AG09309 (cell line): ENCODE data around the gene PPFIBP1.

Experiments used
- DNase-seq: peaks from one replicate; pipeline ENCODE4 v3.0.0-alpha.2; 2010; ENCODE audit warnings: low read depth
- H3K4me3 ChIP-seq: 2 replicates; pipeline ENCODE4 v1.5.1; 2011; ENCODE audit warnings: mild to moderate bottlenecking, low read depth, low read length, moderate library complexity; ENCODE audit not compliant: control insufficient read depth
- TF ChIP-seq, protein P1 (sequence below): IDR thresholded peaks from 2 replicates; pipeline ENCODE4 v1.5.1; 2011; ENCODE audit warnings: mild to moderate bottlenecking, low read depth, low read length, inconsistent platforms; ENCODE audit not compliant: insufficient read depth, control insufficient read depth; ENCODE audit errors: missing control alignments

The PPFIBP1 gene

DNA sequence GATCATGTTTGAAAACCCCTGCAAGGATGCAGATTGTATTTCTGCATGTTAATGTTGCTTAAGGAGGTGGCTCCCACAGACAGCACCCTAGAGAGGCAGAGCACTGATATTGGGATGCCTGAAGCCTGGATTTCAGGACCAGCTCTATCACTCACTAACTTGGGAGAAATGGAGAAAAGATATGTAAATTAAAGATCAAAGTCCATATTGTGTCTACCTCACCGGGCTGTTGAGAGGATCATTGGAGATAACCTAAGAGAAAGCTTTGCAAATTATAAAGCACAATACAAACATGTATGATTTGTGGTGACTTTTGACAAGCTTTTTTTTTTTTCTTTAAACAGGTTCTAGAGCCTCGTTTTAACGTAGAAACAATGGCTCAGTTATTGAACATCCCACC, 164.7 kb downstream of the PPFIBP1 start:
- no peak for DNase-seq
- TF ChIP-seq, protein P1, sequence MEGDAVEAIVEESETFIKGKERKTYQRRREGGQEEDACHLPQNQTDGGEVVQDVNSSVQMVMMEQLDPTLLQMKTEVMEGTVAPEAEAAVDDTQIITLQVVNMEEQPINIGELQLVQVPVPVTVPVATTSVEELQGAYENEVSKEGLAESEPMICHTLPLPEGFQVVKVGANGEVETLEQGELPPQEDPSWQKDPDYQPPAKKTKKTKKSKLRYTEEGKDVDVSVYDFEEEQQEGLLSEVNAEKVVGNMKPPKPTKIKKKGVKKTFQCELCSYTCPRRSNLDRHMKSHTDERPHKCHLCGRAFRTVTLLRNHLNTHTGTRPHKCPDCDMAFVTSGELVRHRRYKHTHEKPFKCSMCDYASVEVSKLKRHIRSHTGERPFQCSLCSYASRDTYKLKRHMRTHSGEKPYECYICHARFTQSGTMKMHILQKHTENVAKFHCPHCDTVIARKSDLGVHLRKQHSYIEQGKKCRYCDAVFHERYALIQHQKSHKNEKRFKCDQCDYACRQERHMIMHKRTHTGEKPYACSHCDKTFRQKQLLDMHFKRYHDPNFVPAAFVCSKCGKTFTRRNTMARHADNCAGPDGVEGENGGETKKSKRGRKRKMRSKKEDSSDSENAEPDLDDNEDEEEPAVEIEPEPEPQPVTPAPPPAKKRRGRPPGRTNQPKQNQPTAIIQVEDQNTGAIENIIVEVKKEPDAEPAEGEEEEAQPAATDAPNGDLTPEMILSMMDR = no peak
- H3K4me3 ChIP-seq = no peak overlapping the region

DNA sequence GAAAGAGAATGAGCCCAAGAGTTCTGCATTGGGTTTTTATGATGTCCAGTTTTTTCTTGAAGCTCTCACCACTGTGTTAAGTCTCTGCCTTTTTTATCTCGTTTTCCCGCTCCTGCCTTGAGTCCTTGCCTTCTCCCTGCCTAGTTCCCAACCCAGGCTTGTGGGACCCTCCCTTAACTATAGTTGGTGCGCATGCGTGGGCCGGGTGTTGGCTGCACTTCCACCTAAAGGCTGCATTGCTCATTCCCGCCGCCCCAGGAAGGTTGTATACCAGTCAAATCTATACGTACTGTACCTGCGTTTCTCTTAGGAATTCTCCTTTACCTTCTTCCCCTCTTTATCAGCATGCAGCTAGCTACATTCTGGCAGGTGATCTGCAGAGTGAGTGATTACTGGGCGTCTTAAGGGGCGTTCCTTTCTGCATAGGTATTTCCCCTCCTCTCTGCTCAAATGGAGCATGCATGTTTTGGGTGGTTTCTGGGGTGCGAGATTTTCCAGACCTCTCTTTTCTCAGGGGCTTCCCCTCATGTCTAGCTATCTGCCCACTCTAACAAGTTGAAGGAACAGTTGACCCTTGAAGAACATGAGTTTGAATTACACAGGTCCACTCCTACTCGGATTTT, 165.7 kb downstream of the PPFIBP1 start:
- no peak overlapping the region for H3K4me3 ChIP-seq
- no peak for DNase-seq
- TF ChIP-seq, protein P1 = no peak

DNA sequence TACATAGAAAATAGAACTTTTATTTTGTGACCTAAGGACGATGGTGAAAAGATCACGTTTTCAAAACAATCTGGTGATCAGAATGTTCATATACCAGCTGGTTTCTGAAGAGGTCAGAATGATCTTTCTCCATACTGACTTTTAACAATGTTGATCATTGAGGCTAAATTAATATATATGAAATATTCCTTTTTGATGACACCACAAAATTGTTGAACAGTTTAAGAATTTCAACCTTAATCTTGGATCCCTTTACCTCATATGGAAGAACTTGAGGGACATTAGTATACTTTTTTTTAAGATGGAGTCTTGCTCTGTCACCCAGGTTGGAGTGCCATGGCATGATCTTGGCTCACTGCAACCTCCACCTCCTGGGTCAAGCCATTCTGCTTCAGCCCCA, 169.4 kb downstream of the PPFIBP1 start:
- no peak for DNase-seq
- no peak overlapping the region for H3K4me3 ChIP-seq
- TF ChIP-seq, protein P1 = no peak

DNA sequence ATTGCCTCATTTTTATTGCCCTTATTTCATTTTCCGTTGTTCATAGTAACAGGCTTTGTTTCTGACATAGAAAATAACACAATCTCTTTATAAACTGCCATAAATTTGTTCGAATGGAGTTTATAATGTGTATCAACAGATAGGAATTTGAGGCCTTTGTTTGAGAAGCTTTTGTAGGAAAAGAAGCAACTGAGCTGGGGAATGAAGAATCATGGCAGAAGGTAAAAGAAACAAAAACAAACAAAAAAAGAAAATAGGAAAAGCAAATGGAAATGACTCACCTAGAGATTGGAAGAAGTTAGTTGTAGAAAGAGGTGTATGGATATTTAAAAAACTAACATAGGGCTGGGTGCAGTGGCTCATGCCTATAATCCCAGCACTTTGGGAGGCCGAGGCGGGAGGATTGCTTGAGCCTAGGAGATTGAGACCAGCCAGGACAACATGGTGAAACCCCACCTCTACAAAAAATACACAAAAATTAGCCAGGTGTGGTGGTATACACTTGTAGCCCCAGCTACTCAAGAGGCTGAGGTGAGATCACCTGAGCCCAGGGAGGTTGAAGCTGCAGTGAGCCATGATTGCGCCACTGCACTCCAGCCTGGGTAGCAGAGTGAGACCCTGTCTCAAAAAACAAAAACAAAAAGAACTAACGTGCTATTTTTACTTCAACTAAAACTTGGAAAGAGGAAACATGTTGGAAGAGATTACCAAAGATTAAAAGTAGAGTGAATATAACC, 171.7 kb downstream of the PPFIBP1 start:
- H3K4me3 ChIP-seq = no peak overlapping the region
- TF ChIP-seq, protein P1 = no peak
- DNase-seq = no peak

DNA sequence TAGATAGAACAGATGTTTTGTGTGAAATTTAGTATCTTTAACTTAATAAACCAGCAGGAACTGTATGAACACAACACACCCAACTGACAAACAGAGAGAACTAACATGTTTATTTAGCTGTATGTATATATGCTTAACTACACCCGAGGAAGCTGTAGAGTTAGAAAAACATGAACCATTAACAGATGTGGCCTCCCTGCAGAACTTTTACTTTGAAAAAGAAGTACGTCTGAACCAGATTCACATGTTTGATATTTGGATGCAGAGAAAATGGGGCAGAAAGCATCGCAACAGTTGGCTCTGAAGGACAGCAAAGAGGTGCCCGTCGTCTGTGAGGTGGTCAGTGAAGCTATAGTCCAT, 172.3 kb downstream of the PPFIBP1 start, which contains the start of gene REP15:
REP15 (plus strand) TSS at position 155 of the 360 bp plus-strand sequence; CDS start at position 271, 116 bp downstream.
- no peak within 1 kb of the TSS for H3K4me3 ChIP-seq
- DNase-seq = no peak
- TF ChIP-seq, protein P1 = no peak

DNA sequence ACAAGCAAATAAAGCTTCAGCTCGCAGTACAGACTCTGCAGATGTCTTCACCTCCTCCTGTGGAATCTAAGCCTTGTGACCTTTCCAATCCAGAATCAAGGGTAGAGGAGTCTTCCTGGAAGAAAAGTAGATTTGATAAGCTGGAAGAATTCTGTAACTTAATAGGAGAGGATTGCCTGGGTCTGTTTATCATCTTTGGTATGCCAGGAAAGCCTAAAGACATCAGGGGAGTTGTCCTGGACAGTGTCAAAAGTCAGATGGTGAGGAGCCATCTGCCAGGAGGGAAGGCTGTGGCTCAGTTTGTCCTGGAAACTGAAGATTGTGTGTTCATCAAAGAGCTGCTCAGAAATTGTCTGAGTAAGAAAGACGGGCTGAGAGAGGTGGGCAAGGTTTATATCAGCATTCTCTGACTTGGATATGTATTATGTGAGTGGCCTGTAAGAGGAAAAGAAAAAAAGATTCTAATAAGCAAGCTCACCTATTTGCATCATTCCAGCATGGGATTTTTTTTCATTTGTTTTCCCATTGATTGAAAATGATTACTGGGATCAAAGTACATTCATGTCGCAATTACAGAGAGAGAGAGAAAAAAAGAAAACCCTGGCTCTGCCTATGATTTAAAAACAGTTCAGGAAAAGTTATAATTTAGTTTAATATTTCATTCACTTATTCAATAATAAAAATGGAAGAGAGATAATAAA, 173.0 kb downstream of the PPFIBP1 start:
- DNase-seq = no peak
- TF ChIP-seq, protein P1 = no peak
- no peak overlapping the region for H3K4me3 ChIP-seq
